ENCODE measurements around the gene STRADB. TPM values are rescaled to one million over a fixed set of nuclear protein-coding genes. Genes with fewer than 3 reads are reported as not detected.

STRADB gene
- total RNA-seq, 1 donor: 43.1 TPM

- H3K4me2 ChIP-seq (ENCODE audit: insufficient read depth, low read length): no peak overlapping the region
- H2AFZ ChIP-seq (ENCODE audit: low read length): no peak overlapping the region
- H3K36me3 ChIP-seq (ENCODE audit: insufficient read depth, low read length): no peaks in the 10 kb centered on the region
- no peak overlapping the region for H3K27ac ChIP-seq (ENCODE audit: low read depth, low read length)
- H3K9me3 ChIP-seq (ENCODE audit: low read depth, low read length): no peaks in the 10 kb centered on the region
- TF ChIP-seq, protein P1, sequence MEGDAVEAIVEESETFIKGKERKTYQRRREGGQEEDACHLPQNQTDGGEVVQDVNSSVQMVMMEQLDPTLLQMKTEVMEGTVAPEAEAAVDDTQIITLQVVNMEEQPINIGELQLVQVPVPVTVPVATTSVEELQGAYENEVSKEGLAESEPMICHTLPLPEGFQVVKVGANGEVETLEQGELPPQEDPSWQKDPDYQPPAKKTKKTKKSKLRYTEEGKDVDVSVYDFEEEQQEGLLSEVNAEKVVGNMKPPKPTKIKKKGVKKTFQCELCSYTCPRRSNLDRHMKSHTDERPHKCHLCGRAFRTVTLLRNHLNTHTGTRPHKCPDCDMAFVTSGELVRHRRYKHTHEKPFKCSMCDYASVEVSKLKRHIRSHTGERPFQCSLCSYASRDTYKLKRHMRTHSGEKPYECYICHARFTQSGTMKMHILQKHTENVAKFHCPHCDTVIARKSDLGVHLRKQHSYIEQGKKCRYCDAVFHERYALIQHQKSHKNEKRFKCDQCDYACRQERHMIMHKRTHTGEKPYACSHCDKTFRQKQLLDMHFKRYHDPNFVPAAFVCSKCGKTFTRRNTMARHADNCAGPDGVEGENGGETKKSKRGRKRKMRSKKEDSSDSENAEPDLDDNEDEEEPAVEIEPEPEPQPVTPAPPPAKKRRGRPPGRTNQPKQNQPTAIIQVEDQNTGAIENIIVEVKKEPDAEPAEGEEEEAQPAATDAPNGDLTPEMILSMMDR (IDR thresholded peaks at IDR 0.05; ENCODE audit: extremely low read depth, low read depth, low read length): no peak
- no peaks in the 10 kb centered on the region for H4K20me1 ChIP-seq (ENCODE audit: insufficient read depth, low read length)
- H3K4me1 ChIP-seq (ENCODE audit: insufficient read depth, low read length): no peaks in the 10 kb centered on the region
- DNase-seq (ENCODE audit: insufficient read length, low spot score, missing footprints): no peak
- no peak overlapping the region for H3K4me3 ChIP-seq (ENCODE audit: insufficient read depth, low read length)
- no peaks in the 10 kb centered on the region for H3K27me3 ChIP-seq (ENCODE audit: insufficient read depth, low read length)
- no peaks in the 10 kb centered on the region for H3K79me2 ChIP-seq (ENCODE audit: insufficient read depth, low read length)
These were observed 51.2 kb downstream of the STRADB start for GRCh38 chr2:201502713-201503112.

DNA sequence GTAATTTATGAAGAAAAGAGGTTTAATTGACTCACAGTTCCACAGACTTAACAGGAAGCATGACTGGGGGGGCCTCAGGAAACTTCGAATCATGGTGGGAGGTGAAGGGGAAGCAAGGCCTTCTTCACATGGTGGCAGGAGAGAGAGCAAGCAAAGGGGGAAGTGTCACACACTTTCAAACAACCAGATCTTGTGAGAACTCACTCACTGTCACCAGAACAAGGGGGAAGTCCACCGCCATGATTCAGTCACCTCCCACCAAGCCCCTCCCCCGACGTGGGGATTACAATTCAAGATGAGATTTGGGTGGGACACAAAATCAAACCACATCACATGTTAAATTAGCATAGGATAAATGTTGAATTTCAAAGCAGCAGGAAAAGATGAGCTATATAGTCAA, 56.2 kb downstream of the STRADB start:
- H3K4me1 ChIP-seq (ENCODE audit: insufficient read depth, low read length): no peaks in the 10 kb centered on the region
- H2AFZ ChIP-seq (ENCODE audit: low read length): no peak overlapping the region
- DNase-seq (ENCODE audit: insufficient read length, low spot score, missing footprints): no peak
- no peaks in the 10 kb centered on the region for H3K79me2 ChIP-seq (ENCODE audit: insufficient read depth, low read length)
- TF ChIP-seq, protein P1 (IDR thresholded peaks at IDR 0.05; ENCODE audit: extremely low read depth, low read depth, low read length): no peak
- H3K9me3 ChIP-seq (ENCODE audit: low read depth, low read length): no peaks in the 10 kb centered on the region
- H3K27ac ChIP-seq (ENCODE audit: low read depth, low read length): no peak overlapping the region
- H3K36me3 ChIP-seq (ENCODE audit: insufficient read depth, low read length): no peaks in the 10 kb centered on the region
- H4K20me1 ChIP-seq (ENCODE audit: insufficient read depth, low read length): no peaks in the 10 kb centered on the region
- no peak overlapping the region for H3K4me2 ChIP-seq (ENCODE audit: insufficient read depth, low read length)
- no peak overlapping the region for H3K4me3 ChIP-seq (ENCODE audit: insufficient read depth, low read length)
- H3K27me3 ChIP-seq (ENCODE audit: insufficient read depth, low read length): no peaks in the 10 kb centered on the region

DNA sequence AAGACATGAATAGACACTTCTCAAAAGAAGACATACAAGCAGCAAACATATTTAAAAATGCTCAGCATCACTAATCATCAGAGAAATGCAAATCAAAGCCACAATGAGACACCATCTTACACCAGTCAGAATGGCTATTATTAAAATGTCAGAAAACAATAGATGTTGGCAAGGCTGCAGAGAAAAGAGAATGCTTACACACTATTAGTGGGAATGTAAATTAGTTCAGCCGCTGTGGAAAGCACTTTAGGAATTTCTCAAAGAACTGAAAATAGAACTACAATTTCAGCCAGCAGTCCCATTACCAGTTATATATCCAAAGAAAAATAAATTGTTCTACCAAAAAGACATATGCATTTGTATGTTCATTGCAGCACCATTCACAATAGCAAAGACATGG, 61.7 kb downstream of the STRADB start:
- Histone ChIP-seq H3K4me1 (ENCODE audit: insufficient read depth, low read length) (peaks cover 3% of the 10 kb centered on the region), H3K27me3 (ENCODE audit: insufficient read depth, low read length) (no peaks in the 10 kb centered on the region), H3K4me3 (ENCODE audit: insufficient read depth, low read length) (no peak overlapping the region), H3K36me3 (ENCODE audit: insufficient read depth, low read length) (no peaks in the 10 kb centered on the region), H3K9me3 (ENCODE audit: low read depth, low read length) (no peaks in the 10 kb centered on the region), H3K27ac (ENCODE audit: low read depth, low read length) (no peak overlapping the region), H3K79me2 (ENCODE audit: insufficient read depth, low read length) (no peaks in the 10 kb centered on the region), H4K20me1 (ENCODE audit: insufficient read depth, low read length) (no peaks in the 10 kb centered on the region), H3K4me2 (ENCODE audit: insufficient read depth, low read length) (no peak overlapping the region), H2AFZ (ENCODE audit: low read length) (no peak overlapping the region)
- no peak for DNase-seq (ENCODE audit: insufficient read length, low spot score, missing footprints)
- TF ChIP-seq, protein P1 (IDR thresholded peaks at IDR 0.05; ENCODE audit: extremely low read depth, low read depth, low read length): no peak

- H3K27ac ChIP-seq (ENCODE audit: low read depth, low read length): no peak overlapping the region
- H3K27me3 ChIP-seq (ENCODE audit: insufficient read depth, low read length): no peaks in the 10 kb centered on the region
- no peak overlapping the region for H3K4me2 ChIP-seq (ENCODE audit: insufficient read depth, low read length)
- no peaks in the 10 kb centered on the region for H3K79me2 ChIP-seq (ENCODE audit: insufficient read depth, low read length)
- no peaks in the 10 kb centered on the region for H4K20me1 ChIP-seq (ENCODE audit: insufficient read depth, low read length)
- no peak overlapping the region for H2AFZ ChIP-seq (ENCODE audit: low read length)
- TF ChIP-seq, protein P1 (IDR thresholded peaks at IDR 0.05; ENCODE audit: extremely low read depth, low read depth, low read length): no peak
- H3K9me3 ChIP-seq (ENCODE audit: low read depth, low read length): no peaks in the 10 kb centered on the region
- no peaks in the 10 kb centered on the region for H3K36me3 ChIP-seq (ENCODE audit: insufficient read depth, low read length)
- H3K4me1 ChIP-seq (ENCODE audit: insufficient read depth, low read length): peaks cover 3% of the 10 kb centered on the region
- H3K4me3 ChIP-seq (ENCODE audit: insufficient read depth, low read length): no peak overlapping the region
- no peak for DNase-seq (ENCODE audit: insufficient read length, low spot score, missing footprints)
These were observed 64.2 kb downstream of the STRADB start for GRCh38 chr2:201515573-201516246.

All from osteoblast (primary cell).